DND-41 (cell line): ENCODE measurements around the gene NDUFB2.

Source experiments
- EZH2 ChIP-seq: IDR thresholded peaks from 3 replicates; pipeline ENCODE4 v1.6.1; 2012; ENCODE audit warnings: borderline replicate concordance, low read depth, mild to moderate bottlenecking, moderate library complexity, low read length, inconsistent platforms; ENCODE audit not compliant: severe bottlenecking
- TF ChIP-seq, protein P1 (sequence below): IDR thresholded peaks from 2 replicates; pipeline ENCODE4 v1.5.1; 2012; ENCODE audit warnings: borderline replicate concordance, low read length, moderate library complexity, mild to moderate bottlenecking; ENCODE audit not compliant: poor library complexity, severe bottlenecking; ENCODE audit errors: extremely low read depth

DNA sequence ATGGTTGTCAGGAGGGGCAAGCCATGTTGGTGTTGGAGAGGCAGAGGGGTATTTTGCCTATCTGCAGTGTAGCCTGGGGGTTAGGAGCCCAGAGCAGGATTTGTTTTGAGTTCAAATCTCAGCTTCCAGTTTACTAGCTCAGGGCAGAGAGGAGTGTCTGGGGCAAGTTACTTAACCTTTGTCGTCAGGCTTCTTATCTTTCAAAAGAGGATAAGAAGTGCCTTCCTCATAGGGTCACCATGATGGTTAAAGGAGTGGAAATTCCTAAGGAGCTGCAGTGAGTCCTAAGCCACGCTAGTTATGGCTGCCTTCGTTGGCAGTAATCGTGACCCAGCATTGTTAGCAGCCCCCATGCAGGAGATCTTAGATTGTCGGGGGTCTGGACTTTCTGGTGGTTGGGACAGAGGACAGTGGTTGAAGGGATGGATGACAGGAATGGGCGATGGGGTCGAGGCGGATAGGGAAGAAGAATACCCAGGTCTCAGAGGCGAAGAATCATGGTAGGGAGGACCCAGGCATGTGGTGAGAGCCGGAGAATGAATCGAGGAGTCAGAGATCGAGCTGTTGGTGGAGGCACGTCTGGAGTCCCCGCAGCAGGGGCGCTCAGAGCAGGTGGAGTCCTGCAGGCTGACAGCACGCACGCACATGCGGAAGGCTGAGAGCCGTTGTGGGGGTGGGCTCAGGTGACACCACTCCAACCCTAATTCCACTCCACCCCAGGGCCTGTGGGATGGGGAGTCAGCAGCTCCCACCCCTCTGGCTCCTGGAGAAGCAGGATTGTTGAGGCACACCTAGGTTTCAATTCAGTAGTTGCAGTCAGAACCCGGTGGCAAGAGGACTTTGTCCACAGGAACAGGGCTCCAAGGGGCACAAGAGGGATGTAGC lies 12.2 kb upstream of the NDUFB2 start:
- TF ChIP-seq, protein P1, sequence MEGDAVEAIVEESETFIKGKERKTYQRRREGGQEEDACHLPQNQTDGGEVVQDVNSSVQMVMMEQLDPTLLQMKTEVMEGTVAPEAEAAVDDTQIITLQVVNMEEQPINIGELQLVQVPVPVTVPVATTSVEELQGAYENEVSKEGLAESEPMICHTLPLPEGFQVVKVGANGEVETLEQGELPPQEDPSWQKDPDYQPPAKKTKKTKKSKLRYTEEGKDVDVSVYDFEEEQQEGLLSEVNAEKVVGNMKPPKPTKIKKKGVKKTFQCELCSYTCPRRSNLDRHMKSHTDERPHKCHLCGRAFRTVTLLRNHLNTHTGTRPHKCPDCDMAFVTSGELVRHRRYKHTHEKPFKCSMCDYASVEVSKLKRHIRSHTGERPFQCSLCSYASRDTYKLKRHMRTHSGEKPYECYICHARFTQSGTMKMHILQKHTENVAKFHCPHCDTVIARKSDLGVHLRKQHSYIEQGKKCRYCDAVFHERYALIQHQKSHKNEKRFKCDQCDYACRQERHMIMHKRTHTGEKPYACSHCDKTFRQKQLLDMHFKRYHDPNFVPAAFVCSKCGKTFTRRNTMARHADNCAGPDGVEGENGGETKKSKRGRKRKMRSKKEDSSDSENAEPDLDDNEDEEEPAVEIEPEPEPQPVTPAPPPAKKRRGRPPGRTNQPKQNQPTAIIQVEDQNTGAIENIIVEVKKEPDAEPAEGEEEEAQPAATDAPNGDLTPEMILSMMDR, result no peak
- TF ChIP-seq EZH2, result no peak
